HG02623 (cell line): Measurements from ENCODE around the gene LRRC15.

ENCODE experiments used
- ATAC-seq: cut with Tn5 transposase; IDR thresholded peaks from one replicate; pipeline ENCODE4 v1.9.1; 2021; ENCODE audit warnings: moderate library complexity; ENCODE audit not compliant: unreplicated experiment

Gene LRRC15

DNA sequence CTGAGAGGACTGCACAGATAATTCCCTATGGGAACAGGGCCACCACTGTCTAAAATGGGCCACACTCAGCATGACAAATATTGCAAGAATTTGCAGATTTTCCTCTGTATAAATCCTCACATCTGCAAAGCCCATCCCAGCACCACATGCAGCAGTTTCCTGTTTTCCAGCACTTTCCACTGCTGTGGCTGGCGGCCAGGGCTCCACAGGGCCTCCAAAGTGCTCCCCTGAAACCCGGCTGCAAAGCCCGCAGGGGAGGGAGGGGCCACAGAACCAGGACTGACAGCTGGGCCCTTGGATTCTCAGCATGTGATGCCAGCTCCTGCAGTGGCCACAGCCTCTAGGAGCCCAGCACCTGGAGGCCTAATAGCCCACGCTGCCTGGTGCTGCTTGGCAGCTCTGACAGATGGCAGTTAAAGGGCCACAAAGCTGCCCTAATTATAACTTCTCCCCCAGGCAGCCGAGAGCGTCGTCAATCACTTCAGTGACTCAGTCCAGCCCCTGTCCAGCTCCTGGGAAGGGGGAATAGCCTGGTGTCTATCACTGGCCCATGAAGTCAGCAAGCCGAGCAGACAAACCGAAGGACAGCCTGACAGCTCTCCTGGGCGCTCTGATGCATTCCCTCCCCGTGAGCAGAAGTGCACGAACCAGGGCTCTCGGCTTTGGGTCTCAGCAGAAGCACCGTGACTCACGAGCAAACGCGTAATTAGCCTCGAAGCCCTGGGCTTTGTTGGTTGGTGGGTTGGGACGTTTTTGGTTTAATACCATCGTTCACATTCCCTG lies 4.7 kb downstream of the LRRC15 start:
- no peak for ATAC-seq

- no peak for ATAC-seq
These were observed 5.3 kb downstream of the LRRC15 start for GRCh38 chr3:194364314-194364651.

GRCh38 chr3:194360568-194360967 lies 9.0 kb downstream of the LRRC15 start:
- no peak for ATAC-seq

- no peak for ATAC-seq
These were observed 11.9 kb downstream of the LRRC15 start for GRCh38 chr3:194357681-194358080.

DNA sequence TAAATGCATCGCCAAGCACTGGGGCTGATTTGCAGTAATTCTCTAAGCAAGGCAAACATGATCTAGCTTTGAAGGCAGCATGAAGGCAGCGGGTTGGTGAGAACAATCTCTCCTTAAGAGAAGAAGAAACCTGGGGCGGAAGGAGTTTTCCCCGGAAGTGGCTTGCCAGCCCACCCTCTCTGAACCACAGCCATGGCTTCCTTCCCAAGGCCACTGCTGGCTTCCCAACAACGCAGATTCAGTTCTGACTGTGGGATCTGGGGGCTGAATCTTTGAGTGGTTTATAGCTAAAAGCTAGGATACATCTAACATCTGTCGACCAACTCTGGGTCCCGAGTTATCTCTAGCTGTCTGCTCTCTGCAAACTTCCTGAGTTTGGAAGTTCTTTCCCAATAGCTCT lies 14.2 kb downstream of the LRRC15 start:
- no peak for ATAC-seq

- ATAC-seq, result no peak
These were observed 15.2 kb downstream of the LRRC15 start for GRCh38 chr3:194354315-194354714.

- no peak for ATAC-seq
These were observed 16.8 kb downstream of the LRRC15 start for GRCh38 chr3:194352667-194353246.

DNA sequence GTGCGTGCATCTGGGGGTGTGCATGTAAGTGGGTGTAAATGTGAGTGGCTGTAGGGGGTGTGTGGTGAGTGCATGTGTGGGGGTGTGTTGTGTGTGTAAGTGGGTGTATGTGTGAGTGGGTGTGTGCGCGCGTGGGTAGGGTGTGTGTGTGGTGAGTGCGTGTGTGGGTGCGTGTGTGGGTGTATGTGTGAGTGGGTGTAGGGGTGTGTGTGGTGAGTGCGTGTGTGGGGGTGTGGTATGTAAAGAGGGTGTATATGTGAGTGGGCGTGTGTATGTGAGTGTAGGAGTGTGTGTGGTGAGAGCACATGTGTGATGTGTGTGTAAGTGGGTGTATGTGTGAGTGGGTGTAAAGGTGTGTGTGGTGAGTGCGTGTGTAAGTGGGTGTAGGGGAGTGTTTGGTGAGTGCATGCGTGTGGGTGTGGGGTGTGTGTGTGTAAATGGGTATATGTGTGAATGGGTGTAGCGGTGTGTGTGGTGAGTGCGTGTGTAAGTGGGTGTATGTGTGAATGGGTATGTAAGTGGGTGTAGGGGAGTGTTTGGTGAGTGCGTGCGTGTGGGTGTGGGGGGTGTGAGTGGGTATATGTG lies 17.5 kb downstream of the LRRC15 start:
- ATAC-seq, result no peak

GRCh38 chr3:194351080-194351672 lies 18.4 kb downstream of the LRRC15 start, which contains the start of gene CPN2:
TSS of gene CPN2 (minus strand) at chr3:194351328. CDS start at chr3:194342702, 8,626 bp downstream.
- ATAC-seq, result no peak

- no peak for ATAC-seq
These were observed 18.8 kb downstream of the LRRC15 start for GRCh38 chr3:194350726-194351071.

GRCh38 chr3:194348354-194348753 lies 21.2 kb downstream of the LRRC15 start:
- ATAC-seq, result no peak

DNA sequence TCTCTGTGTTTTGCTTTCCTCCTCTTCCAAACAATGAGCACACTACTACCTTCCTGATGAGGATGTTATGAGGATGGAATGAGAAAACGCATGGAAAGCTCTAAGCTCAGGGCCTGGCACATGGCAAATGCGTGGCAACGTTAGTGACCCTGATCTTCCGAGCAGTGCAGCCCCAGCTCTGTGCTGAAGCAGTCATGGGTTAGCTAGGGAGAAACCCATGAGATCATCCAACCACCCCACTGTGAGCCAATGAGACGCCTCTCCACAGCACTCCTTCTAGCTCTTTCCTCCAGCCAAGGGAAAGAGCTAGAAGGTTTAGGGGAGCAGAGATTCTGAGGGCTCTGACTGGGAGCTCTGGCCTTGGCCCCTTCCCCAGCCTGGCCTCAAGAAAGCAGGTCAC lies 22.9 kb downstream of the LRRC15 start:
- no peak for ATAC-seq

DNA sequence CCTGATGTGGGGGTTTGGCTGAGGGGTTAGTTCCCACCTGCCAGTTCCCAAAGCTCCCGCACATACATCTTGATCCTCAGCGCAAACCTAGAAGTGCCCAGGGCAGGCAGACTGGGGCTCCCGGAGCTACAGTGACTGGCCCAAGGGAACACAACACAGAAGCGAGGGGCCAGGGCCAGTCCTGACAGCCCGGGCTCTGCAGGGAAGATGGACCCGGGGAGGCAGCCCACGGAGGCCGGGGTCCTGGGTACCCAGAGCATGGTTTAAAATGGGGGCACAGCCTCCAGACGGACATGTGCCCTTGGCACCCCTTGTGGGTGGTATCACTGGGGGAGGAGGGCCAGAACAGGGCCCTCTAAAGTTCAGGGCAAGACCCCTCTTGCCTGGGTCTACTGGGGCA lies 23.5 kb downstream of the LRRC15 start:
- no peak for ATAC-seq

DNA sequence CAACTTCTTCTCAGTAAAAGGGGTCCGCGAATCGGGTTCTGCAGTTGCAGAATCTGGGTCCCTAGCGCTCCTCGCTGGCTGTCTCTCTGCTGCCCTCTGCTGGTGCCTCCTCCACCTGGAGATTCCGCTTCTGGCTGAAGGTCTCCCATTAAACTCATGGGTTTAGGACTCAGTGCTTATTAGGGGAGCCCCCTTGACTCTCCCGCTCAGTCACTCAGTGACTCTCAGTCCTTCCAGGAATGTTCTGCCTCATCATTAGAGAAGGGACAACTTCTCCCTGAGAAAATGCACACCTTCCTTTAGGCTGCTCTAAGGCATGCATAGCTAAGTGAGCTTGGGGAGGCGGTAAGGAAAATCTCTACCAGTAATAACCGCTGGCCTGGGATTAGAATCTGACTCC lies 25.5 kb downstream of the LRRC15 start:
- no peak for ATAC-seq

DNA sequence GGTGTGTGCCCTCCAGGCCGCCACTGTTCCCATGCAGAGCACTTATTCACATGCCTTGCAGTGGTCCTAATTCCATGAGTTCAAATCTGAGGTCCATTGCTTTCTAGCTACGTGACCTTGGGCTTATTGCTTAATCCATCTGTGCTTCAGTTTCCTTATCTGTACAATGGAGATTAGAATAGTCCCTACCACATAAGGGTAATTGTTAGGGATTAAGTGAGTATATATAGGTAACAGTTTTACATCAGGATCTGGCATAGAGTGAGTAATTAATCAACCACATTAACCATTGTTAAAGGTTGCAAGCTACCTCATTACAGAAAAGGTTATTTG lies 26.0 kb downstream of the LRRC15 start:
- ATAC-seq, result no peak

DNA sequence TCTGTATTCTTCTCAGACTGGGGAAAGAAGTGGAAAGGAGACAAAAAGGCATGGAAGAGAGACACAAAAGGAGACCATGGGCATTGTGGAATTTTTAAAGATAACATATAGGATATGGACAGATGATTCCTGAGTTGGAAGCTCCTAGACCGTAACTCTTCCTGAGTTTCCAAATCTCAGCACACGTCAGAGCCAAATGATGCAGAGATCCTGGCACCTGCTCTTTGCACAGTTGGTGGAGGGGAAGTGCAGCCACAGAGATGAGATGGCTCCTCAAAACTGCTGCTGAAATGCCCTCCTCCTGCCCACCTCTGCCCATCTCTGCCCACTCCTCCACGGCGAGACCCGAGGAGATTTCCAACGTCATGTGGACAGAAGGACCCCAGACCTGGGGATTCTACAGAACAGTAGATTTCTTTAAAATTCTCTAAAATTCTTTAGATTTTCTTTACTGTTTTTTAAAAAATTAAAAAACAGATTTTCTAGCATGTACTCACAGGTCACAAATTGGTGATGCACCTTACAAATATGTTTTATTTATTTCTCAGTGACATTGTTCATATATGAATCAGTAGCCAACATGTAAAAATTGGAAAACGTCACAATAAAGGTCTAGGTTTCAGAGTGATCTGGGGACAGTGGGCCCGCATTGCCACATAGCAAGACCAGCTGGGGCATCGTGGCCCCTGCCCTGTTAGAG lies 26.5 kb downstream of the LRRC15 start:
- ATAC-seq, result no peak

DNA sequence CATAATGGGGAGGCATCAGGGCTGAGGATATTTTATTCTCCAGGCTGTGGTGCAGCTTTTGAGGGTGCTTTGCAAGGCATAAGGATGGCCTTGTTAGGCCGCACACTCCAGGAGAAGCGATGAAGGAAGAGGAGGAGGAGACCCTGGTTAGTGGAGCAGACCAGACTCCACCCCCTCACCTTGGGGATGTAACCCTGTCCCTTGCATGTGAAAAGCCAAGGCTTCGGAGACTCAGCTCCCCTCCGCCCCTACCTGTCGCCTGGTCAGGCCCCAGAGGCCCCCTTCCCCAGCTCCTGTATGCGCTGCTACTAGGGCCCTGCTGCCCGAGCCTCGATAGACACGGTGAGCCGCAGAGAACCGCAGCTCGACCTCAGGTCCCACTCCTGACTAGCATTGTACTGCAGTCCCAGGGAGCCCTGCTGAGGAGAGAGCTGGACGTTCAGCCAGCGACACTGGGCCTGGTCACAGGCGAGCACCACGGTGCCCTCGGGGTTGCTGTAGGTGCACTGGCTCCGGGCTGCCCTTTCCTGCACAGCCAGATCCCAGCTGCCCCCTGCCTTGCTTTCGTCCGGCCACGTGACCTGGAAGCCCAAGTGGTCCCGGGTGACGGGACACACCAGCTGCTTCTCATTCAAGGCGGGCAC lies 28.7 kb downstream of the LRRC15 start:
- ATAC-seq, result no peak

DNA sequence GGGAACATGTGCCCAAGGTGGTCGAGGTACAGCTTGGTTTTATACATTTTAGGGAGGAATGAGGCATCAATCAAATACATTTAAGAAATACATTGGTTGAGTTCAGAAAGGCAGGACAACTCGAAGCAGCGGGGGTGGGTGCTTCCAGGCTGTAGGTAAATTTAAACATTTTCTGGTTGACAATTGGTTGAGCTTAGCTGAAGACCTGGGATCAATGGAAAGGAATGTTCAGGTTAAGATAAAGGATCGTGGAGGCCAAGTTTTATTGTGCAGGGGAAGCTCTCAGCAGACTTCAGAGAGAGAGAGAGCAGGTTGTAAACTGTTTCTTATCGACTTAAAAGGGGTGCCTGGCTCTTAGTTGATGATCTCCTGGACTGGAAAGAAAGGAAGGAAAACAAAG lies 29.7 kb downstream of the LRRC15 start:
- no peak for ATAC-seq

- no peak for ATAC-seq
These were observed 30.2 kb downstream of the LRRC15 start for GRCh38 chr3:194339356-194339755.

GRCh38 chr3:194337965-194338753 lies 31.4 kb downstream of the LRRC15 start:
- ATAC-seq, result no peak
